AG10803 (cell line): Measurements from ENCODE around the gene GPBP1L1.
"Not testable (repeated sequence)": the region's sequence is repeated elsewhere in the genome, so short reads cannot be mapped to it uniquely, and the experiment has no call there.

ENCODE experiments used
- DNase-seq: peaks from one replicate; pipeline ENCODE4 v3.0.0; 2010; ENCODE audit warnings: low read depth
- H3K4me3 ChIP-seq: 2 replicates; pipeline ENCODE4 v1.5.1; 2011; ENCODE audit warnings: mild to moderate bottlenecking, low read length, control low read depth
- TF ChIP-seq, protein P1 (sequence below): conservative IDR thresholded peaks from 2 replicates; pipeline ENCODE4 v1.5.1; 2011; ENCODE audit warnings: mild to moderate bottlenecking, low read length, control low read depth, inconsistent platforms

Gene GPBP1L1

DNA sequence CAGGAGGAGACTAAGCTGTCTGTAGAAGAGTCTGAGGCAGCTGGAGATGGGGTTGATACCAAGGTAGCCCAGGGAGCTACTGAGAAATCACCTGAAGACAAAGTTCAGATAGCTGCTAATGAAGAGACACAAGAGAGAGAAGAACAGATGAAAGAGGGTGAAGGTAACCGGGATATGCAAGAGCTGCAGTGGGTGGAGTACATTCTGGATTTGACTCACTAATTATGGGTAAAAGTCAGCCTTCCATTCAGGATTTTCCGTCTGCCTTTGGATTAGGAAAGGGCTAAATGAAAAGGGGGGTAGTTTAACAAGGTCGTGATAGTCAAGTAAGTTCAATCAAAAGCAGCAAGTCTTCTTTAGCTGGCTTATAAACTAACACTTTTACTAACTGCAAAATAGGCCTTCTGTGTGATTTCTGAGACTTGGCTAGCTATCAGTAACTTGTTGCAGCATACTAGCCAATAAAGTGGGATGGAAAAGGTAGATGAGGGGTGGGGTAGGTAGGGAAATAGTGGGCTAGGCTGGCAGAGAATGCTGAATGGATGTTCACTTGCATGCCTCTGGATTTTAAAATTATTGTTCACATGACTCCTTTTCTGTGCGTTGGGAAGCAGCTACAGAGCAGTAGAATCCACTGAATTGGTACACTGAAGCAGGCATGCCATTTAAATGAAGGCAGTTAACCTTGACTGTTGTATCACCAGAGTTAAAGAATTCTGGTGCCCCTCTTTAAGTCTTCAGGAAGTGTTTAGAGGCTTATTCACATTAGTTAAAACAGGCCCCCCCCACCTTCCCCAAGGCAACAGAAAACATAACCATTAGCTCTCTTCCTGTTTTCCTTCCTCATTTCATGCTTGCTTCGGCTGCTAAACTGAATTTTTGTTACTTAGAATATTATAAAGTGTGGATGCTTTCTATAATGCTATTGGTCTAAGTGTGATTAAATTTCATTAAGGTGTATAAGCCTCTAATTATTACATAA lies 77.9 kb downstream of the GPBP1L1 start:
- TF ChIP-seq, protein P1, sequence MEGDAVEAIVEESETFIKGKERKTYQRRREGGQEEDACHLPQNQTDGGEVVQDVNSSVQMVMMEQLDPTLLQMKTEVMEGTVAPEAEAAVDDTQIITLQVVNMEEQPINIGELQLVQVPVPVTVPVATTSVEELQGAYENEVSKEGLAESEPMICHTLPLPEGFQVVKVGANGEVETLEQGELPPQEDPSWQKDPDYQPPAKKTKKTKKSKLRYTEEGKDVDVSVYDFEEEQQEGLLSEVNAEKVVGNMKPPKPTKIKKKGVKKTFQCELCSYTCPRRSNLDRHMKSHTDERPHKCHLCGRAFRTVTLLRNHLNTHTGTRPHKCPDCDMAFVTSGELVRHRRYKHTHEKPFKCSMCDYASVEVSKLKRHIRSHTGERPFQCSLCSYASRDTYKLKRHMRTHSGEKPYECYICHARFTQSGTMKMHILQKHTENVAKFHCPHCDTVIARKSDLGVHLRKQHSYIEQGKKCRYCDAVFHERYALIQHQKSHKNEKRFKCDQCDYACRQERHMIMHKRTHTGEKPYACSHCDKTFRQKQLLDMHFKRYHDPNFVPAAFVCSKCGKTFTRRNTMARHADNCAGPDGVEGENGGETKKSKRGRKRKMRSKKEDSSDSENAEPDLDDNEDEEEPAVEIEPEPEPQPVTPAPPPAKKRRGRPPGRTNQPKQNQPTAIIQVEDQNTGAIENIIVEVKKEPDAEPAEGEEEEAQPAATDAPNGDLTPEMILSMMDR, result no peak
- DNase-seq, result no peak
- H3K4me3 ChIP-seq, result no peak overlapping the region

DNA sequence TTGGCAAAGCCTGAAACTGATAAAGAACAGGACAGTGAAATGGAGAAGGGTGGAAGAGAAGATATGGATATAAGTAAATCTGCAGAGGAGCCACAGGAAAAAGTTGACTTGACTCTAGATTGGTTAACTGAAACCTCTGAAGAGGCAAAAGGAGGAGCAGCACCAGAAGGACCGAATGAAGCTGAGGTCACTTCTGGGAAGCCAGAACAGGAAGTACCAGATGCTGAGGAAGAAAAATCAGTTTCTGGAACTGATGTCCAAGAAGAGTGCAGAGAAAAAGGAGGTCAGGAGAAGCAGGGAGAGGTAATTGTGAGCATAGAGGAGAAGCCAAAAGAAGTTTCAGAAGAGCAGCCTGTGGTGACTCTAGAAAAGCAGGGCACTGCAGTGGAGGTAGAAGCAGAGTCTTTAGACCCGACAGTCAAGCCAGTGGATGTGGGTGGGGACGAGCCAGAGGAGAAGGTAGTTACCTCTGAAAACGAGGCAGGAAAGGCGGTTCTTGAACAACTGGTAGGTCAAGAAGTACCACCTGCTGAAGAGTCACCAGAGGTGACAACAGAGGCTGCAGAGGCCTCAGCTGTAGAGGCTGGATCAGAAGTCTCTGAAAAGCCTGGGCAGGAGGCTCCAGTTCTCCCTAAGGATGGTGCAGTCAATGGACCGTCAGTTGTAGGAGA lies 78.8 kb downstream of the GPBP1L1 start:
- TF ChIP-seq, protein P1, result no peak
- H3K4me3 ChIP-seq, result no peak overlapping the region
- DNase-seq, result no peak

DNA sequence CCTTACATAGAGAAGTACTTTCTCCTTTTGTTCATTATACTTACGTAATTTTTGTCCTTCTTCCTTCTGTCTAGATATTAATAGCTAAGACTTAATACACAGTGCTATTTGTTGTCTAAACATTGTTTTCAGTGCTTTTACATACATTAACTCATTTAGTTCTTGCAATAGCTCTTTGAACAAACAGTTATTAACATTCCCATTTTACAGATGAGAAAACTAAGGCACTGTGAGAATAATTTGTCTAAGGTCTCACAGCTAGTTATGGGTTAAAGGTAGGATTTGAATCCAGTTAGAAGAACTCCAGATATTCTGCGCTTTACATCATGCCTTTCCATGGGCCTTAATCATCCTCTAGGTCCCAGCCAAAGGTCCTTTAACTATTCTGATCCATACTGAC lies 82.1 kb downstream of the GPBP1L1 start:
- TF ChIP-seq, protein P1, result no peak
- H3K4me3 ChIP-seq, result no peak overlapping the region
- DNase-seq, result no peak

DNA sequence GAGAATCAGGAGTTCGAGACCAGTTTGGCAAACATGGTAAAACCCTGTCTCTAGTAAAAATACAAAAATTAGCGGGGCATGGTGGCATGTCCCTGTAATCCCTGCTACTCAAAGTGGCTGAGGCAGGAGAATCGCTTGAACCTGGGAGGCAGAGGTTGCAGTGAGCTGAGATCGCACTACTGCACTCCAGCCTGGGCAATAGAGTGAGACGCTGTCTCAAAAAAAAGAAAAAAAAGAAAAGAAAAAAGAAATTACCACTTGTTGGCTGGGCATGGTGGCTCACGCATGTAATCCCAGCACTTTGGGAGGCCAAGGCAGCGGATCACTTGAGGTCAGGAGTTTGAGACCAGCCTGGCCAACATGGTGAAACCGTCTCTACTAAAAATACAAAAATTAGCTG lies 89.6 kb downstream of the GPBP1L1 start:
- DNase-seq, H3K4me3 ChIP-seq: not testable (repeated sequence)

DNA sequence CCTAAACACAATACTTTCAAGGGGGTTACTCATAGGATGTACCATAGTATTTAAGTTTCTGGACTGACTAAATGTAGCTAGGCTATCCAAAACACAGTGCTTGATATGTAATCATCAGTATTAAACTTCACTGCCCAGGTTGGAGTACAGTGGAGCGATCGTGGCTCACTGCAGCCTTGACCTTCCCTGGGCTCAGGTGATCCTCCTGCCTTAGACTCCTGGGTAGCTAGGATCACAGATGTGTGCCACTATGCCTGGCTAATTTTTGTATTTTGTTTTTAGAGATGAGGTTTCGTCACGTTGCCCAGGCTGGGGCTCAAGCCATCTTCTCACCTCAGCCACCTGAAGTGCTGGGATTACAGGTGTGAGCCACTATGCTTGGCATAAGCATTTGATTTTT lies 91.9 kb downstream of the GPBP1L1 start:
- no peak overlapping the region for H3K4me3 ChIP-seq
- TF ChIP-seq, protein P1, result no peak
- DNase-seq, result no peak

DNA sequence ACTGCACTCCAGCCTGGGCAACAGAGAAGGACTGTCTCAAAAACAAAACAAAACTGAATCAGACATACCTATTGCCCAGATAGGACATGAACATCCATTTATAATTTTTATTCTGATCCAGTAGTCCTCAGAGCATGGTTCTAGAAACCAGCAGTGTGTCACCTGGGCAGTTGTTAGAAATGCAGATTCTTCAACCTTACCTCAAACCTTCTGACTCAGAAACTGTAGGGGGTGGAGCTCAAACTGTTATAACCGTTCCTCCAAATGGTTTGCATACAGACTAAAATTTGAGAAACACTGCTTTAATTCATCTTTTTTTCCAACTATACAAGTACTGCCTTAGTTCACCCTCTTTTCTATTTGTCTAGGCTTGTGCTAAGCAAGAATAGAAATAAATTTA lies 96.5 kb downstream of the GPBP1L1 start:
- no peak overlapping the region for H3K4me3 ChIP-seq
- TF ChIP-seq, protein P1, result no peak
- DNase-seq, result no peak

DNA sequence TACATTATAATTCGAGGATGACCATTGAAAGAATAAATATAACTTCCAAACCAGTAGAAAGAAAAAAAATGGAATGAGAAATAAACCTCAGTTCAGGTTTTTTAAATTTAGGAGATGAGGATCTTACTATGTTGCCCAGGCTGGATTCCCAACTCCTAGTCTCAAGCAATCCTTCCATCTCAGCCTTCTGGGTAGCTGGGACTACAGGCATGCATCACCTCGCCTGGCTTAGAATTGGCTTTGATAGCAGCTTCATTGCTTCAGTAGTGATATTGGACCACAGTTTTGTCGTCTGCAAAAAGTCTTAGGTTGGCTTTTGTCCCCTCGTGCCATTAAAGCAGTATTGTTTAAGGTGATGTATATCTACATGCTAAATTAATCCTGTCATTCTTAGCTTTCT lies 99.6 kb downstream of the GPBP1L1 start:
- DNase-seq, result no peak
- H3K4me3 ChIP-seq, result no peak overlapping the region
- TF ChIP-seq, protein P1, result no peak
